HepG2 (cell line): ENCODE measurements around the gene TLR5.

Experiments
- CTCF ChIP-seq: sonication (generic); formaldehyde crosslinking; IDR thresholded peaks from 2 replicates; pipeline ENCODE4 v1.5.0; 2020; ENCODE audit warnings: mild to moderate bottlenecking, missing genetic modification reagents, moderate library complexity
- FOXA1 ChIP-seq, 2 experiments: fragments of 450-650 bp in 1 of 2; sonication (generic) in 1 of 2; formaldehyde crosslinking in 1 of 2; IDR thresholded peaks; 2 replicates each; pipeline versions ENCODE4 v1.4.0 to v1.6.1; 2016 to 2020; ENCODE audit warnings: missing genetic modification reagents in 1 of 2
- ZFP41 ChIP-seq: sonication (generic); formaldehyde crosslinking; IDR thresholded peaks from 2 replicates; pipeline ENCODE4 v1.4.0; 2020; ENCODE audit warnings: mild to moderate bottlenecking, missing genetic modification reagents, borderline replicate concordance
- ZNF143 ChIP-seq: sonication (generic); formaldehyde crosslinking; IDR thresholded peaks from 2 replicates; pipeline ENCODE4 v1.4.0; 2020; ENCODE audit warnings: missing genetic modification reagents

- TF ChIP-seq ZNF143 (CRISPR knock-in tag) (no peak), FOXA1 (IDR thresholded peaks at IDR 0.05) (no peak), FOXA1 (CRISPR knock-in tag; IDR thresholded peaks at IDR 0.05) (no peak), ZFP41 (CRISPR knock-in tag) (no peak), CTCF (CRISPR knock-in tag) (no peak)
These were observed 32.6 kb upstream of the TLR5 start for GRCh38 chr1:223175633-223176032.
